Activated CD8-positive, alpha-beta memory T cell treated with anti-CD3 and anti-CD28 coated beads, Interleukin-2, amount 50 U/mL, for 4 hours (primary cell): Measurements from ENCODE around the gene CDC123.
"Not testable (repeated sequence)": the region's sequence is repeated elsewhere in the genome, so short reads cannot be mapped to it uniquely, and the experiment has no call there.

Source experiments
- DNase-seq: peaks from one replicate; pipeline ENCODE4 v3.0.0-alpha.2; 2020

The CDC123 gene

GRCh38 chr10:12191715-12192114, 4.3 kb upstream of the CDC123 start:
- no peak for DNase-seq

- DNase-seq = no peak
These were observed 2.8 kb upstream of the CDC123 start for GRCh38 chr10:12193193-12193592.

- DNase-seq = peak; percentile 33
These were observed 1.2 kb upstream of the CDC123 start for GRCh38 chr10:12194752-12195271.

GRCh38 chr10:12195281-12195602, 746 bp upstream of the CDC123 start:
- DNase-seq = no peak

- DNase-seq = no peak
These were observed 683 bp downstream of the CDC123 start for GRCh38 chr10:12196531-12197211.

- no peak for DNase-seq
These were observed 2.2 kb downstream of the CDC123 start for GRCh38 chr10:12198156-12198555.

GRCh38 chr10:12200850-12201249, 4.9 kb downstream of the CDC123 start:
- DNase-seq = no peak

- DNase-seq = no peak
These were observed 5.6 kb downstream of the CDC123 start for GRCh38 chr10:12201543-12201942.

GRCh38 chr10:12202226-12202625, 6.2 kb downstream of the CDC123 start:
- DNase-seq = no peak

GRCh38 chr10:12205082-12205481, 9.1 kb downstream of the CDC123 start:
- DNase-seq = no peak

GRCh38 chr10:12207114-12207513, 11.1 kb downstream of the CDC123 start:
- DNase-seq = no peak

- no peak for DNase-seq
These were observed 12.5 kb downstream of the CDC123 start for GRCh38 chr10:12208460-12208859.

GRCh38 chr10:12212454-12212853, 16.5 kb downstream of the CDC123 start:
- no peak for DNase-seq

GRCh38 chr10:12213621-12214020, 17.6 kb downstream of the CDC123 start:
- DNase-seq = no peak

- no peak for DNase-seq
These were observed 18.1 kb downstream of the CDC123 start for GRCh38 chr10:12214093-12214492.

GRCh38 chr10:12214763-12215218, 18.8 kb downstream of the CDC123 start:
- DNase-seq = peak; percentile 30

GRCh38 chr10:12218991-12219390, 23.0 kb downstream of the CDC123 start:
- DNase-seq = no peak

GRCh38 chr10:12221323-12222298, 25.6 kb downstream of the CDC123 start:
- DNase-seq = no peak

GRCh38 chr10:12225444-12225843, 29.5 kb downstream of the CDC123 start:
- no peak for DNase-seq

- not testable (repeated sequence) for DNase-seq
These were observed 30.4 kb downstream of the CDC123 start for GRCh38 chr10:12226438-12226837.

- DNase-seq = no peak
These were observed 32.9 kb downstream of the CDC123 start for GRCh38 chr10:12228851-12229250.

- not testable (repeated sequence) for DNase-seq
These were observed 38.7 kb downstream of the CDC123 start for GRCh38 chr10:12234687-12235086.

- DNase-seq = no peak
These were observed 39.2 kb downstream of the CDC123 start for GRCh38 chr10:12235116-12235694.
